ENCODE measurements around the gene SYCP2L. TPM values are rescaled to one million over a fixed set of nuclear protein-coding genes. Genes with fewer than 3 reads are reported as not detected.

The SYCP2L gene
- total and polyA plus RNA-seq, 4 donors = 0.49 to 5.3 (median 0.69) TPM

- no peak for TF ChIP-seq CTCF (IDR thresholded peaks at IDR 0.05; ENCODE audit: control extremely low read depth, extremely low read depth)
- ATAC-seq (ENCODE audit: insufficient read depth, low FRiP score) = no peak
- WGBS, 2 donors = 94% methylated on average over 6 of the region's 6 CpGs
- Histone ChIP-seq H3K9me3 (ENCODE audit: control insufficient read depth in 4 of 4, insufficient read depth in 3 of 4, low read length in 3 of 4) (peaks cover 0 to 2% (median 0%) of the 10 kb centered on the region in 4 donors), H3K9ac (ENCODE audit: insufficient read depth in 1 of 2, low read length in 2 of 2) (no peak overlapping the region), H3K36me3 (ENCODE audit: control insufficient read depth in 4 of 4, insufficient read depth in 4 of 4, low read length in 4 of 4) (no peaks in the 10 kb centered on the region), H3K27me3 (ENCODE audit: control insufficient read depth in 3 of 3, insufficient read depth in 3 of 3, low read length in 2 of 3) (no peaks in the 10 kb centered on the region), H3K27ac (ENCODE audit: low read depth in 1 of 2, low read length in 1 of 2) (no peak overlapping the region), H3K4me3 (no peak overlapping the region), H3K4me1 (ENCODE audit: control insufficient read depth in 5 of 5, insufficient read depth in 5 of 5, low read length in 5 of 5) (peaks cover 0 to 4% (median 0%) of the 10 kb centered on the region in 5 donors)
- DNase-seq = no peak
Observed at GRCh38 chr6:10949579-10950490, 63.0 kb downstream of the SYCP2L start.

- no peak overlapping the region for H3K4me3 ChIP-seq
- no peak overlapping the region for H3K27ac ChIP-seq (ENCODE audit: low read depth in 1 of 2, low read length in 1 of 2)
- peak; percentile 17 to 71 (median 69) for DNase-seq
- TF ChIP-seq CTCF (IDR thresholded peaks at IDR 0.05; ENCODE audit: control extremely low read depth, extremely low read depth) = no peak
- 48 to 53% methylated on average over 6 of the region's 6 CpGs for WGBS, 2 donors
- peaks cover 0 to 4% (median 0%) of the 10 kb centered on the region in 5 donors for H3K4me1 ChIP-seq (ENCODE audit: control insufficient read depth in 5 of 5, insufficient read depth in 5 of 5, low read length in 5 of 5)
- no peaks in the 10 kb centered on the region for H3K36me3 ChIP-seq (ENCODE audit: control insufficient read depth in 4 of 4, insufficient read depth in 4 of 4, low read length in 4 of 4)
- H3K27me3 ChIP-seq (ENCODE audit: control insufficient read depth in 3 of 3, insufficient read depth in 3 of 3, low read length in 2 of 3) = no peaks in the 10 kb centered on the region
- ATAC-seq (ENCODE audit: insufficient read depth, low FRiP score) = no peak
- no peak overlapping the region for H3K9ac ChIP-seq (ENCODE audit: insufficient read depth in 1 of 2, low read length in 2 of 2)
- peaks cover 0 to 2% (median 0%) of the 10 kb centered on the region in 4 donors for H3K9me3 ChIP-seq (ENCODE audit: control insufficient read depth in 4 of 4, insufficient read depth in 3 of 4, low read length in 3 of 4)
Observed at GRCh38 chr6:10951675-10952282, 64.9 kb downstream of the SYCP2L start.

DNA sequence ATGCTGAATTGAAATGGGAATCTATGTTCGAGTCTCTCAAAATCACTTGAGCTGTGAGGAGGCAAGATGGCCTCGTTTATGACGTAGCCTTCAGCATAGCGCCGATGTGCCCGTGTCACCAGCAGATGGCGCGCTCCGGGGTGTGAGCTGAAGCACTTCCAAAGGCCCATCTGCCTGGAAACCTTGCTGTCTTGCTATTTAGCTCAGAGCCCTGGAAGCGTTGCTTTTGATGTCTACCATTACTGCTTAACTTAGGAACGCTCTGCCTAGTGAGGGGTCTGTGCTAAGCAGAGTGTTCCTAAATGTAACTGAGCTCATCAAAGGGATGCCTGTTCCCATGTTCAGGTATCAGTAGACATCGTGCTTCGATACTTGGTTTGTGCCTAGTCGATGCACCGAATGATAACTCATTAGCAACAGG lies 67.7 kb downstream of the SYCP2L start:
- Histone ChIP-seq H3K27ac (ENCODE audit: low read depth in 1 of 2, low read length in 1 of 2) (no peak overlapping the region), H3K4me3 (no peak overlapping the region), H3K27me3 (ENCODE audit: control insufficient read depth in 3 of 3, insufficient read depth in 3 of 3, low read length in 2 of 3) (no peaks in the 10 kb centered on the region), H3K9me3 (ENCODE audit: control insufficient read depth in 4 of 4, insufficient read depth in 3 of 4, low read length in 3 of 4) (no peaks in the 10 kb centered on the region), H3K9ac (ENCODE audit: insufficient read depth in 1 of 2, low read length in 2 of 2) (no peak overlapping the region), H3K4me1 (ENCODE audit: control insufficient read depth in 5 of 5, insufficient read depth in 5 of 5, low read length in 5 of 5) (peaks cover 0 to 4% (median 0%) of the 10 kb centered on the region in 5 donors), H3K36me3 (ENCODE audit: control insufficient read depth in 4 of 4, insufficient read depth in 4 of 4, low read length in 4 of 4) (no peaks in the 10 kb centered on the region)
- peak; percentile 41 for TF ChIP-seq CTCF (IDR thresholded peaks at IDR 0.05; ENCODE audit: control extremely low read depth, extremely low read depth)
- ATAC-seq (ENCODE audit: insufficient read depth, low FRiP score) = no peak
- peak; percentile 67 to 78 (median 73) for DNase-seq
- WGBS, 2 donors = 39 to 40% methylated on average over 15 of the region's 15 CpGs
